HL-60 (cell line): ENCODE results near the gene SLC25A26.

Source experiments
- DNase-seq, 2 experiments: peaks; one replicate each; pipeline ENCODE4 v3.0.0-alpha.2; 2010 to 2020; ENCODE audit warnings: low read depth in 1 of 2, low spot score in 1 of 2
- H3K27ac ChIP-seq: fragments of 250-450 bp; sonication (Bioruptor Pico); replicated peaks from 2 replicates; pipeline ENCODE4 v1.5.1; 2020; ENCODE audit warnings: mild to moderate bottlenecking, moderate library complexity
- H3K27me3 ChIP-seq: fragments of 250-450 bp; sonication (Bioruptor Pico); 2 replicates; pipeline ENCODE4 v1.5.1; 2021; ENCODE audit warnings: mild to moderate bottlenecking, moderate library complexity; ENCODE audit not compliant: insufficient read depth, poor library complexity, severe bottlenecking
- H3K4me3 ChIP-seq: replicated peaks from 2 replicates; pipeline ENCODE4 v1.5.1; 2011; ENCODE audit warnings: mild to moderate bottlenecking, control low read depth, low read length; ENCODE audit not compliant: insufficient read depth
- CTCF ChIP-seq: IDR thresholded peaks from one replicate; pipeline ENCODE4 v1.5.1; 2011; ENCODE audit warnings: low read length, control low read depth, inconsistent platforms; ENCODE audit not compliant: insufficient read depth
- GABPA ChIP-seq: IDR thresholded peaks from 2 replicates; pipeline ENCODE4 v1.6.1; 2012; ENCODE audit warnings: low read depth
- POLR2AphosphoS5 ChIP-seq: IDR thresholded peaks from 2 replicates; pipeline ENCODE4 v1.6.1; 2012; ENCODE audit warnings: low read depth
- REST ChIP-seq: IDR thresholded peaks from 2 replicates; pipeline ENCODE4 v1.6.1; 2012; ENCODE audit warnings: low read depth; ENCODE audit not compliant: insufficient replicate concordance
- SPI1 ChIP-seq: IDR thresholded peaks from 2 replicates; pipeline ENCODE4 v1.6.1; 2012; ENCODE audit warnings: low read depth, mild to moderate bottlenecking, borderline replicate concordance

Gene SLC25A26

DNA sequence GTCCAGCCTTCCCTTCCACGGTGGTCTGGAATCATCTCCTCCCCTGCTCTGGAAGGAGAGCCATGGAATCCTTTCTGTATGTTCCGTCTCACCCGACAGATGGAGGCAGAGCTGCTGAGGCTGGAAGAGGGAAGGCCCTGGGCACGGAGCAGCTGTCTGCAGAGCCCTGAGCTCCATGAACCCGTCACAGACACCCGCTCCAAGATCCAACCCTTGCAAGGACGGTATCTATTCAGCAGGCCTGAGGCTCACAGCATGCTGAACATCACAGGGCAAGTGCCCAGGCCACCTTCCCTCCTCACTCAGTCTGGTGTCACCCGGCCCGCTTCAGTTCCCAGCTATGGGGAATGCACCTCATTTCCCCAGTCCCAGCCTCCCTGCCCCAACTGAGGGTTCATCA is 176.1 kb downstream of the SLC25A26 start:
- H3K27ac ChIP-seq, result no peak overlapping the region
- no peak for TF ChIP-seq CTCF
- no peak for TF ChIP-seq GABPA
- no peak for TF ChIP-seq REST
- no peak for TF ChIP-seq SPI1
- TF ChIP-seq POLR2AphosphoS5, result no peak
- no peak overlapping the region for H3K4me3 ChIP-seq
- no peaks in the 10 kb centered on the region for H3K27me3 ChIP-seq
- DNase-seq, result no peak

DNA sequence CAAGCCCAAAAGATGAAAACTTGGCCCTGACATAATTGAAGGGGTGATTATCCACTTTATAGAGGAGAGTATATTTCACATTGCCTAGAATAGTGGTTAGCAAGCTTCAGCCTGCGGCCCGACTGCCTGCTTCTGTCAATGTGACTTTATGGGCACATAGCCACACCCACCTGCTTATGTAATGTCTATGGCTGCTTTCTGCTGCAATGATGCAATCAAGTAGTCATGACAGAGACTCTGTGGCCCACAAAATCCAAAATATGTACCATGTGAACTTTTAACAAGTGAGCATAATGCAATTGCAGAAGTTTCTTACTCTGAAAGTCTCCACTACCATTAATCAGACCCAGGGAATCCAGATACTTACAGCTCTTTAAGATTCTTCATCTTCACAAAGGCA is 176.9 kb downstream of the SLC25A26 start:
- H3K4me3 ChIP-seq, result no peak overlapping the region
- no peak for TF ChIP-seq GABPA
- TF ChIP-seq CTCF, result no peak
- TF ChIP-seq REST, result no peak
- no peak for TF ChIP-seq SPI1
- TF ChIP-seq POLR2AphosphoS5, result no peak
- DNase-seq, result peak; percentile 21 to 34
- H3K27ac ChIP-seq, result no peak overlapping the region
- H3K27me3 ChIP-seq, result no peaks in the 10 kb centered on the region

- DNase-seq, result no peak
Measured at GRCh38 chr3:66398228-66399025, 177.6 kb downstream of the SLC25A26 start.

More at GRCh38 chr3:66398228-66399025, 177.6 kb downstream of the SLC25A26 start:
- Histone ChIP-seq H3K27ac (no peak overlapping the region), H3K27me3 (no peaks in the 10 kb centered on the region), H3K4me3 (no peak overlapping the region)
- no peak for TF ChIP-seq CTCF
- no peak for TF ChIP-seq POLR2AphosphoS5
- no peak for TF ChIP-seq REST
- no peak for TF ChIP-seq GABPA
- no peak for TF ChIP-seq SPI1
